GM12878 (cell line): Measurements from ENCODE around the gene DDX5. TPM values are rescaled to one million over a fixed set of nuclear protein-coding genes. Genes with fewer than 3 reads are reported as not detected.

ENCODE experiments used
- ATAC-seq: fragments of 200-7000 bp; cut with Tn5 transposase; 3 replicates; pipeline ENCODE4 v1.9.1; 2020; ENCODE audit warnings: mild to moderate bottlenecking, moderate library complexity
- BruUV-seq: library from RNA; stranded (reverse); fragments of 400-500 nt; replicated peaks from 2 replicates; lab custom pipeline; 2021; lab: Mats Ljungman, UMichigan
- CTCF ChIA-PET: fragments of 300-600 bp; sonication (Branson Sonifier 250); formaldehyde crosslinking; extraction: SDS; loops from one replicate; lab custom pipeline; 2021; ENCODE audit warnings: inconsistent platforms; lab: Yijun Ruan, JAX
- POLR2A ChIA-PET: fragments of 350-600 bp; formaldehyde crosslinking; extraction: SDS; loops from one replicate; lab custom pipeline; 2021; ENCODE audit warnings: inconsistent platforms; lab: Charles Lee
- RAD21 ChIA-PET: fragments of 300-600 bp; sonication (Branson Sonifier 250); formaldehyde crosslinking; loops from one replicate; lab custom pipeline; 2023; ENCODE audit warnings: antibody characterized with exemption; ENCODE audit not compliant: unreplicated experiment; lab: Charles Lee
- SMC1A ChIA-PET: fragments of 300-600 bp; sonication (Branson Sonifier 250); formaldehyde crosslinking; loops from one replicate; lab custom pipeline; 2023; ENCODE audit not compliant: unreplicated experiment, uncharacterized antibody; lab: Charles Lee
- DNase-seq: peaks from one replicate; pipeline ENCODE4 v3.0.0-alpha.2; 2011; ENCODE audit warnings: low read depth, low spot score
- FAIRE-seq: peaks from 3 replicates; lab custom pipeline; 2011; peaks lifted over from hg19 to GRCh38; lab: Jason Lieb, UNC
- H2AFZ ChIP-seq: 2 replicates; pipeline ENCODE4 v1.6.0; 2011; ENCODE audit warnings: low read depth, low read length, control low read depth; ENCODE audit not compliant: control insufficient read depth
- H3K27ac ChIP-seq: 2 replicates; pipeline ENCODE4 v1.5.1; 2011; ENCODE audit warnings: control low read depth; ENCODE audit not compliant: control insufficient read depth, insufficient read depth
- H3K27me3 ChIP-seq, 2 experiments: replicated peaks in 1 of 2; 2 replicates each; pipeline versions ENCODE4 v1.6.0 to v1.6.1; 2011; ENCODE audit warnings: low read length in 1 of 2; ENCODE audit not compliant: control insufficient read depth in 2 of 2, insufficient read depth in 2 of 2
- H3K36me3 ChIP-seq, 2 experiments: 2 replicates each; pipeline ENCODE4 v1.5.1; 2011; ENCODE audit warnings: low read length in 1 of 2; ENCODE audit not compliant: control insufficient read depth in 2 of 2, insufficient read depth in 2 of 2
- H3K4me1 ChIP-seq: 2 replicates; pipeline ENCODE4 v1.6.1; 2011; ENCODE audit warnings: mild to moderate bottlenecking, low read length, moderate library complexity, mixed read lengths; ENCODE audit not compliant: control insufficient read depth, insufficient read depth
- H3K4me2 ChIP-seq: 2 replicates; pipeline ENCODE4 v1.6.0; 2011; ENCODE audit warnings: control low read depth; ENCODE audit not compliant: control insufficient read depth, insufficient read depth
- H3K4me3 ChIP-seq: fragments of 200-600 bp; sonication (generic); 2 replicates; pipeline ENCODE4 v1.5.1; 2016
- H3K79me2 ChIP-seq: 2 replicates; pipeline ENCODE4 v1.6.0; 2011; ENCODE audit warnings: low read length; ENCODE audit not compliant: control insufficient read depth, insufficient read depth
- H3K9ac ChIP-seq: 2 replicates; pipeline ENCODE4 v1.8.0; 2011; ENCODE audit warnings: low read length, control low read depth, mixed read lengths; ENCODE audit not compliant: control insufficient read depth, insufficient read depth
- H3K9me3 ChIP-seq: replicated peaks from 3 replicates; pipeline ENCODE4 v1.5.1; 2011; ENCODE audit warnings: mild to moderate bottlenecking, low read length; ENCODE audit not compliant: control insufficient read depth, insufficient read depth
- H4K20me1 ChIP-seq: 2 replicates; pipeline ENCODE4 v1.6.0; 2011; ENCODE audit not compliant: control insufficient read depth, insufficient read depth
- BHLHE40 ChIP-seq, 2 experiments: fragments of 450-650 bp in 1 of 2; IDR thresholded peaks; 2 replicates each; pipeline ENCODE4 v1.6.1; 2011 to 2017; ENCODE audit warnings: low read depth in 2 of 2, borderline replicate concordance in 1 of 2, improper control_type of control experiment in 1 of 2, low read length in 1 of 2, mild to moderate bottlenecking in 1 of 2
- CBX3 ChIP-seq: fragments of 200-600 bp; sonication (generic); IDR thresholded peaks from 2 replicates; pipeline ENCODE4 v1.6.1; 2016; ENCODE audit warnings: low read depth, borderline replicate concordance
- ESRRA ChIP-seq: IDR thresholded peaks from 2 replicates; pipeline ENCODE4 v1.6.1; 2012; ENCODE audit warnings: mild to moderate bottlenecking, low read length, improper control_type of control experiment
- SIN3A ChIP-seq: IDR thresholded peaks from 2 replicates; pipeline ENCODE4 v1.6.1; 2012; ENCODE audit warnings: low read depth, low read length, improper control_type of control experiment
- SREBF2 ChIP-seq: IDR thresholded peaks from 2 replicates; pipeline ENCODE4 v1.6.1; 2012; ENCODE audit warnings: mild to moderate bottlenecking, low read length
- USF1 ChIP-seq: IDR thresholded peaks from 2 replicates; pipeline ENCODE4 v1.6.1; 2011; ENCODE audit warnings: borderline replicate concordance, low read depth, mild to moderate bottlenecking, moderate library complexity, mixed read lengths, low read length; ENCODE audit not compliant: insufficient read depth; ENCODE audit errors: extremely low read length
- YBX1 ChIP-seq: fragments of 450-650 bp; IDR thresholded peaks from 2 replicates; pipeline ENCODE4 v1.6.1; 2016; ENCODE audit warnings: antibody characterized with exemption
- WGBS: methylation state at CpG from one replicate; pipeline ENCODE4 v1.1.6; 2016; ENCODE audit warnings: low lambda C conversion rate; ENCODE audit not compliant: insufficient replicate concordance, insufficient coverage; ENCODE audit errors: missing lambda C conversion rate; 5-methylcytosine and 5-hydroxymethylcytosine counted together
- in situ Hi-C: fragments of 300-500 bp; cut with MboI; formaldehyde crosslinking; loops from 9 replicates; pipeline ENCODE4 v1.14.3; 2018; ENCODE audit warnings: mixed read lengths
- intact Hi-C: fragments of 100-400 bp; cut with micrococcal nuclease; formaldehyde crosslinking; loops from one replicate; pipeline ENCODE4 v1.14.2; 2022; ENCODE audit not compliant: unreplicated experiment
- polyA plus RNA-seq, 11 experiments: library from polyadenylated mRNA; depleted of rRNA in 4 of 11; unstranded in 6 of 11; stranded (reverse) in 5 of 11; fragments of >200 nt; fragmentation: Nextera tagmentation in 4 of 11; fragmentation: Illumina TruSeq in 1 of 11; extraction: Ambion mirVana in 4 of 11; extraction: Trizol in 1 of 11; gene quantifications; 1 replicate in 1 of 11; 2 replicates in 10 of 11; pipeline versions ENCODE4 v1.2.1 to v1.2.3, GENCODE V29; 2011 to 2016; ENCODE audit warnings: inconsistent platforms in 2 of 11, missing spikeins in 2 of 11, low read depth in 1 of 11
- total RNA-seq, 4 experiments: library from RNA; depleted of rRNA in 3 of 4; stranded (reverse); fragments of >200 nt in 3 of 4; fragmentation: Illumina TruSeq in 1 of 4; extraction: Trizol in 1 of 4; gene quantifications; 2 replicates each; pipeline versions ENCODE4 v1.2.1 to v1.2.3, GENCODE V29; 2013 to 2021
- TF ChIP-seq, protein P1 (sequence below): IDR thresholded peaks from 2 replicates; pipeline ENCODE4 v1.6.1; 2012; ENCODE audit warnings: improper control_type of control experiment, low read depth, low read length; ENCODE audit not compliant: insufficient replicate concordance

DDX5 gene
- total and polyA plus RNA-seq, 10 of the 15 experiments (the other 5 are each of a cell fraction or from before 2014, with no cell fraction given) = 257 to 1,423 (median 719) TPM

DNA sequence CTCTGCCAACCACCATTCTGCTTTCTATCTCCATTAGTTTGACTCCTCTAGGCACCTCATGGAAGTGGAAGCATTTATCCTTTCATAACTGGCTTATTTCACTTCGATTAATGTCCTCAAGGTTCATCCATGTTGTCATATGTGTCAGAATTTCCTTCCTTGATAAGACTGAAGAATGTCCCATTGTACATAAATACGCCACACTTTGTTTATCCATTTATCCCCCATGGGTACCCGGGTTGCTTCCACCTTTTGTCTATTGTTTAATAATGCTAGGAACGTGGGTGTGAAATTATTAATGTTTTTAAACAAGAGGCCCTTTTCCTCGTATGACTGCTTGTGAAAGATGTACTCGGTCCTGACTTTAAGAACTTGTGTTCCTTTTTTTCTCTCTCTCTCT, 44.3 kb downstream of the DDX5 start:
- Histone ChIP-seq H4K20me1 (no peaks in the 10 kb centered on the region), H3K4me2 (no peak overlapping the region), H3K9me3 (no peaks in the 10 kb centered on the region; the same call in 2 of the 3 replicates), H2AFZ (no peak overlapping the region), H3K4me1 (peaks cover 10% of the 10 kb centered on the region), H3K27me3 (no peaks in the 10 kb centered on the region), H3K9ac (no peak overlapping the region), H3K4me3 (no peak overlapping the region), H3K36me3 (no peaks in the 10 kb centered on the region), H3K27ac (no peak overlapping the region), H3K79me2 (no peaks in the 10 kb centered on the region)
- ATAC-seq (no peak), DNase-seq (no peak), FAIRE-seq (no peak)
- TF ChIP-seq, protein P1, sequence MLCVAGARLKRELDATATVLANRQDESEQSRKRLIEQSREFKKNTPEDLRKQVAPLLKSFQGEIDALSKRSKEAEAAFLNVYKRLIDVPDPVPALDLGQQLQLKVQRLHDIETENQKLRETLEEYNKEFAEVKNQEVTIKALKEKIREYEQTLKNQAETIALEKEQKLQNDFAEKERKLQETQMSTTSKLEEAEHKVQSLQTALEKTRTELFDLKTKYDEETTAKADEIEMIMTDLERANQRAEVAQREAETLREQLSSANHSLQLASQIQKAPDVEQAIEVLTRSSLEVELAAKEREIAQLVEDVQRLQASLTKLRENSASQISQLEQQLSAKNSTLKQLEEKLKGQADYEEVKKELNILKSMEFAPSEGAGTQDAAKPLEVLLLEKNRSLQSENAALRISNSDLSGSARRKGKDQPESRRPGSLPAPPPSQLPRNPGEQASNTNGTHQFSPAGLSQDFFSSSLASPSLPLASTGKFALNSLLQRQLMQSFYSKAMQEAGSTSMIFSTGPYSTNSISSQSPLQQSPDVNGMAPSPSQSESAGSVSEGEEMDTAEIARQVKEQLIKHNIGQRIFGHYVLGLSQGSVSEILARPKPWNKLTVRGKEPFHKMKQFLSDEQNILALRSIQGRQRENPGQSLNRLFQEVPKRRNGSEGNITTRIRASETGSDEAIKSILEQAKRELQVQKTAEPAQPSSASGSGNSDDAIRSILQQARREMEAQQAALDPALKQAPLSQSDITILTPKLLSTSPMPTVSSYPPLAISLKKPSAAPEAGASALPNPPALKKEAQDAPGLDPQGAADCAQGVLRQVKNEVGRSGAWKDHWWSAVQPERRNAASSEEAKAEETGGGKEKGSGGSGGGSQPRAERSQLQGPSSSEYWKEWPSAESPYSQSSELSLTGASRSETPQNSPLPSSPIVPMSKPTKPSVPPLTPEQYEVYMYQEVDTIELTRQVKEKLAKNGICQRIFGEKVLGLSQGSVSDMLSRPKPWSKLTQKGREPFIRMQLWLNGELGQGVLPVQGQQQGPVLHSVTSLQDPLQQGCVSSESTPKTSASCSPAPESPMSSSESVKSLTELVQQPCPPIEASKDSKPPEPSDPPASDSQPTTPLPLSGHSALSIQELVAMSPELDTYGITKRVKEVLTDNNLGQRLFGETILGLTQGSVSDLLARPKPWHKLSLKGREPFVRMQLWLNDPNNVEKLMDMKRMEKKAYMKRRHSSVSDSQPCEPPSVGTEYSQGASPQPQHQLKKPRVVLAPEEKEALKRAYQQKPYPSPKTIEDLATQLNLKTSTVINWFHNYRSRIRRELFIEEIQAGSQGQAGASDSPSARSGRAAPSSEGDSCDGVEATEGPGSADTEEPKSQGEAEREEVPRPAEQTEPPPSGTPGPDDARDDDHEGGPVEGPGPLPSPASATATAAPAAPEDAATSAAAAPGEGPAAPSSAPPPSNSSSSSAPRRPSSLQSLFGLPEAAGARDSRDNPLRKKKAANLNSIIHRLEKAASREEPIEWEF = no peak
- no peak for TF ChIP-seq YBX1
- TF ChIP-seq SIN3A = no peak
- no peak for TF ChIP-seq BHLHE40 (IDR thresholded peaks at IDR 0.05; ENCODE audit: borderline replicate concordance in 1 of 2, low read depth in 2 of 2, low read length in 1 of 2)
- TF ChIP-seq ESRRA = no peak
- TF ChIP-seq USF1 = no peak
- TF ChIP-seq CBX3 = no peak
- no peak for TF ChIP-seq SREBF2
- WGBS = 56% methylated on average over 6 of the region's 6 CpGs
- ChIA-PET POLR2A (no interaction called here), SMC1A (interaction anchor here (1.2 kb wide), 1 partner anchor 41 kb away, joined by 4 read pairs; no protein-coding TSS in a partner anchor), CTCF (no interaction called here), RAD21 (no interaction called here)
- intact Hi-C loops (no loop called here), in situ Hi-C loops (no loop called here)
- no TSS peak for BruUV-seq
